Amniotic epithelial cell (primary cell): ENCODE results near the gene ZFYVE26.
"Not testable (repeated sequence)": the region's sequence is repeated elsewhere in the genome, so short reads cannot be mapped to it uniquely, and the experiment has no call there.

Experiments
- DNase-seq: peaks from one replicate; pipeline ENCODE4 v3.0.0-alpha.2; 2010; ENCODE audit warnings: low read depth

ZFYVE26 gene

DNA sequence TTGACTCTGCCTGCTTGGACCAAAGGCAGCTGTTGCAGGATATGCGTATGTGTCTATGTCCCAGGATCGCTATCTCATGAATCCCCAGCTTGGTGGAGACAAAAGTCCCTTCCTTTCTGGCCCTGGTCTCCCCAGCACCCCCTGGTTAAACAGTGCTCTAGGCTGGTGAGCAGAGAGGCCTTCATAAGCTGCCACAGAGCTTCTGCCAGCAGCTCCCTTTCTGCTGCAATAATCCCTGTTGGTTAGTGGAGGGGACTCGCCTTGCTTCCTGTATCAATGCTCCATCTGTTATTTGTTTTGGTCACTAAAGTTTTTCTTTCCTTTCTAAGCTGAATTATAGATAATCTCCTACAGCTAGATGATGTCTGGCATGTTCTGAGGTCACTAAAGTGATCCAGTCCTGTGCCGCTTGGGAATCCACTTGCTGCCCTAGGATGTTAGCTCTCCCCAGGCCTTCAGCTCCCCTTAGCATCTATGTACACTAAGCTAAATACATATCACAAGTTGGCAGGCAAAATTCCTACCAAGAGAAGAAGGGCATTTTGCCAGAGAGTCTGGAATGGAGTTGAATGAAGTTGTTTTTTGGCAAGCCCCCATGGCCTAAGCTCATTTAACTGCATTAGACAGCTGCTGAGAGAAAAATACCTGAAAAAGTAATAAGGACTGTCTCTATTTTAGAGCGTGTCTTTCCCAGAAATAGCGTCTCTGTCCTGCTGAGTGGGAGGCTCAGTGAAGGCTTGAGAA lies 66.9 kb downstream of the ZFYVE26 start:
- no peak for DNase-seq

DNA sequence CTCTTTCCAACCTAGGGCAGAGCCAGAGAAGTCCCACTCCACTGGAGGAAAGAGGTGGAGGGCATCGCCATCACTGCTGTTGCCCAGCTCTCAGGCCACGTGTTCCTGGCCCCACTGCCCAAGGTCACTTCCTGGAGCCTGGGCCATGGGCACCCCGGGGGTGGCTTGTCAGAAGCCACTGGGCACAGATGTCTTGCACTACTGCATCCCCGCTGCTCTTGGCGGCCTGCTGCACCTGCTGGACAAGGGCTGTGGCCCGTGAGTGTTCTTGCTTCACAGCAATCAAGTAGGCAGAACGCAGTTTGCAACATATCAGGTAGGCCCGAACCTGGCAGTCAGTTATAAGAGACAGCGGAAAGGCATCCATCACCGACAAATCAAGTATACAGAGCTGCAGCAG lies 68.1 kb downstream of the ZFYVE26 start:
- no peak for DNase-seq

DNA sequence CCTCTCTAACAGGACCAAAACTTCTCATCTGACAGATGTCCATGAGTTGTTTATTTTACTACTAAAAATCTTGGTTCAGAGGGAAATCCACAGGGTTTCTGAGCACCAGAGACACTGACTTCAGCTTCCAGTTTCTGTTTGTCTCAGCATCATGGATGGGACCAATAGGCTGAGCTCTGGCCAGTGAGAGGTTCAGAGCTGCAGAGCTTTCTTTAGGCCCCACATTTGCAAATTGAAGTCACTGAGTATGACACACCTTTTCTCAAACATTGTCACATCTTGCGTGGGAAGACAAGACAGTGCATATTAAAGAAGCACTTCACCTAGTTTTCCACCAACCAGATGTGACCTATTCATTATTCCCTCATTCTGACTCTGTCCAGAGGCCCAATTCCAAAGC lies 69.5 kb downstream of the ZFYVE26 start:
- no peak for DNase-seq

DNA sequence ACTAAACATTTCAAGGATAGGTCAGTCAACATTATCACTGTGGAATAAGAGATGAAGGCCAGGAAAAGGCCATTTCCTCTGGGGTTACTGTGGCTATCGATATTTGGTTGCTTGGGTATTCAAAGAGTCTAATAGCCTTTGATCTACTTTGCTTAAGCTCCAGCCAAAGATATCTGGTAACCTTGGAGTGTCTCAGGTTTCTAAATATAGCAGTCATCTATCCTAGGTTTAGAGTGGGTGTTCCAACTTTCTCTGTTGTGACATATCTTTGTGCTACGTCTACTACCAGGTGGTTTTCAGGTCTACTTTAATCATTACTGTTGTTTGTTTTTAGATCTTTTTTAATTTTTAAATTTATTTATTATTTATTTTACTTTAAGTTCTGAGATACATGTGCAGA lies 72.3 kb downstream of the ZFYVE26 start:
- DNase-seq: no peak

DNA sequence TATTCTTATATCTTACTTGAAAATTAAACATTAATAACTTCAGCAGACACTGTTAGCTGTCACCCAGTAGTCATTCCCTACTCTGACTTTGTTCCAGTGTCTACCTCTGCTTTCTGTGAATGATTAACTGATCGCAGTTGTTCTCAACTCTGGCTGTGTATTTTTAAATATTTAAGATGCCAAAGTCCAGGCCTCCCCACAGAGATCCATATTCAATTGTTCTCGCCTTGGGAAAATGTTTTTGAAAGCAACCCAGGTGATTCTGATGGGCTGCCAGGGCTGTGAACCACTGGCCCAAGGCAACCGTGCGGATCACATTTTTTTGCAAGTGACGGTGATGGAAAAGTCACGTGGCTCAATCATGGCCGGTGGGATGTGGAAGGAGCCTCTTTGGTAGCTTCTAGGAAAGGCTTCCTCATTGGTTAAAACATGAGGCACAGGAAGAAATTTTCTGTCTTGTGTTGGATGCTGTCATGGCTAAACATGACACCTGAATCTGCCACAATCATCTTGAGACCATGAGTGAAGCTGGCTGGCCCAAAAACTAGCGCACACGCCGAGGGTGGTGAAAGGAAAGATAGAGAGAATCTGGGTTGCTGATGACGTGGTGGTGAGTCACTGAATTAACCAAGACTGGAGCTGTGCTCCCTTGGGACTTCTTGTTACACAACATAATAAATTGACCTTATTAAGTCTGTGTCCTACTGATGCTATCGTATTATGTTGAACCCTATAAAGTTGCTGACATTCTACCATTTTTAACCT lies 77.5 kb downstream of the ZFYVE26 start:
- peak; percentile 94 for DNase-seq

DNA sequence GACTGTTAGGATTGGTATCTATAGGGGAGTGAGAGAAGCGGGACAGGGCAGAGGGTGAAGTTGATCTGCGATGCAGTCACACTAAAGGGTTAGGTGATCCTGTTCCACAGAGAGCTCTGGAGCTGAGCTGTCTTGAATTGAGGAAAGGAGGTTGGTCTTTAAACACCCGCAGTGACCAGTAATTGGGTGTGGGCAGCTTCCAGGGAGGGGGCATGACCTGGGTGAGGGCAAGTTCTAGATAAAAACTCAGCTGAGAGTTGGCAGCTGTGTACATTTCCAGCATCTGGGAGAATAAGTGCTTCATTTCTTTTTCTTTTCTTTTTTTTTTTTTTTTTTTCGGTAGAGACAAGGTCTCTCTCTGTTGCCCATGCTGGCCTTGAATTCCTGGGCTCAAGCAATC lies 79.6 kb downstream of the ZFYVE26 start:
- no peak for DNase-seq

DNA sequence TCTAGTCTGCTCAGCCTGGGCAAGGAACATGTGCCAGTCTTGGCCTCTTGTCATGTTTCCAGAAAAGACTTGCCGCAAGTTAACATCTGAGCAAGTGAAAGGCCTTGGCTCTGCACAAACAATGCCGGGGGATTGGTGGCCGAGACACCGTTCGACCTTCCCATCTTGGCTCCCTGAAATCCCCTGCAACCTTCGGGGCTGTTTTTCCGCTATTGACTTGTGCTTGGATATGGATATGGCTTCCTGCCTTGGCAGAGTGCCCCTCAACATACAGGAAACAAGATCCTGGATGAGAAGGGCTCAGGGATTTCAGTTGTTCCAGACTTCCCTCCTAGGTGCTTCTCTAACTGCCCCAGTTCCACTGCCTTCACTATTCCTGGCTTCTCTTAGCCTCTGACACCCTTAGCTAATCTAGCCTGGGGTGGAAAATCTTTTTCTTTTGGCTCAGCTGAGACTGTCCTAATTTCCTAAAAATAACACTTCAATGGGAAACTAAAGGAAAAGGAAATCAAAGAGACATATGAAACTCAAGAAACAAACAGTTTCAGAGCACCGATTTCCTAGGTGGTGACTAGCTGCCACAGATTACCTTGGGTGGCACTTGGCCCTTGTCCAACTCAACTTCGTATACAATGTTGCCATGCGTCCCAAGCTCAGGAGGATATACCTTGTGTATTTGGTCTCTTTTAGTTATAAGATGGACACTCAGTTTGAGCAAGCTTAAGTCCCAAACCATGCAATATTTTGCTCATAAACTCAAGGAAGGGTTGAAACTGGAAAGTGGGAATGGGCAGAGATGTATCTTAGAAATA lies 80.8 kb downstream of the ZFYVE26 start:
- DNase-seq: no peak

DNA sequence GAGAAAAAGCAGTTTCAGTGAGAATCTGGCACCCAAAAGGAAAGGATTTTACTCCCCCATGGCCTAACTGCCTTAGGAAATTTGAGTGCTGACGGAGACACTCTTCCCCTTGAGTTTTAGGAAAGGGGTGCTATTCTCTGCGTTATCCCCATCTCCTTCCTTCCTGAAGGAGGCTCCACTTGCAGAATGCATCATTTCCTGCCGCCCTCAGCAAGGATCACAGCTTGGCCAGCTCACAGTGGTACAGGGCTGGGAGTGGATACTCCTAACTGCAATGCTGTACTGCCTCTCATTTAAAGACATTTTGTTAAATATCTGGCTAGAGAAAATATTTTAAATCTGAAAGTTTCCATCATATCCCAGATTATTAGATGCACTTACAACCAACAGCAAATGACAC lies 81.7 kb downstream of the ZFYVE26 start:
- no peak for DNase-seq

DNA sequence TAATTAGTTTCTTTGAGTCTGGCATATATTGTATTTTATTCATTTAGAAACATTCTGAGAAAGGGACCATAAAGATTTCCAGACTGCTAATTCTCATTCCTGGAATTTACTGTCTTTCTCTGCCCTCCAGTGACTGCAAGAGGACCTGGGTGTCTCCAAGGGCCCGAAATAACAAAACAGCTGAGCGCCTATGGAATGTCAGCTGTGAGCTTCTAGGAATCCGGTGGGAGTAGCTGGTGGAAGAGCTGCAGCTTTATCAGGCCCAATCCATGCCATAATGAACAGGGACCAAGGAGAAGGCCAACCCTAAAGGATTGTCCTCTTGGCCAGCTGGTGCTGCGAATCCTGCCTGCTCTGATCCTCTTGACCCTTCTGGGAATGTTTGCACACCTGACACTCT lies 82.8 kb downstream of the ZFYVE26 start:
- DNase-seq: no peak

DNA sequence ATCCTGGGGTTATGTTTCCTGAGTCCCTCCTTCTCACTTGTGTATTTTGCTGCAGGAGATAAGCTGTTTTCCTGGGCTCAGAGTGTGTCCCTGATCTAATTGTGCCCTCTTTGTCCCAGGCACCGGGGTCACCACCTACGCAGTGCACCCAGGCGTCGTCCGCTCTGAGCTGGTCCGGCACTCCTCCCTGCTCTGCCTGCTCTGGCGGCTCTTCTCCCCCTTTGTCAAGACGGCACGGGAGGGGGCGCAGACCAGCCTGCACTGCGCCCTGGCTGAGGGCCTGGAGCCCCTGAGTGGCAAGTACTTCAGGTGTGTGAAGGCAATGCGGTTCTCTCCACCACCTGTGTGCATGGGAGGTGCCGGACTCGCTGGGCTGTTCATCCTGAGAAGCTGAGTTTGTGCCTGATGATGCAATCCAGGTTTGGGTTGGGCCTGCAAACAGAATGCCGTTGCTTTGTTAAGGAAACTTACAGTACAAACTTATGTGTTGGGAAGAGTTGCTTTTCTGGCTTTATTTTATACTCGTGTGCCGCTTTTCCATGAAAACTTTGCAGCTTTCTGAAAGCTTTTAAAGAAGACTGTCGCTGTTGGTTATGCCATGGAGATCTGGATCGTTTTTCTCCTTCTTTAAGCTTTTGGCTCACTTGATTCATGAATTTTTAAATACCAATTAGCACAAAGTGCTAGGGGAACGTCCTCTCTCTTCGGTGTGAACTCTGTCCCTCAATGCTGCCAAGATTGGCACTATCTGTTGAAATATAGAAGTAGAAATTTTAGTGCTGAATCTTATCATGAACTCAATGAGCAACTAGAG lies 87.1 kb downstream of the ZFYVE26 start:
- DNase-seq: peak; percentile 16

DNA sequence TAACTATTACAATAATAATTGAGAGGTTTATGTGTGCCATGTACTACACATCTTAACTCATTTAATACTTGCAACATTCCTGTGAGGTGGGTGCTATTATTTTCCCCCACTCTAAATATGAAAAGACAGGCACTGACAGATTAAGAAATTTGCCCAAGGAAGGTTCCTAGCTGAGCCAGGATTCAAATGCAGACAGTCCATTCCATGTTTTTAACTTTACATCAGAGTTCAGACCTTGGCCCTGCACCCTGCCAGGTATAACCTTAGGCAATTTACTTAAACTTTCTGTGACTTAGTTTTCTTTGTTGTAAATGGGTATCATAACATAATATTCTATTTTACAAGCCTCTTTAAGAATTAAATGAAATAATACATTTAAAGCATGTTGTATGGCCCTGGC lies 88.1 kb downstream of the ZFYVE26 start:
- no peak for DNase-seq

DNA sequence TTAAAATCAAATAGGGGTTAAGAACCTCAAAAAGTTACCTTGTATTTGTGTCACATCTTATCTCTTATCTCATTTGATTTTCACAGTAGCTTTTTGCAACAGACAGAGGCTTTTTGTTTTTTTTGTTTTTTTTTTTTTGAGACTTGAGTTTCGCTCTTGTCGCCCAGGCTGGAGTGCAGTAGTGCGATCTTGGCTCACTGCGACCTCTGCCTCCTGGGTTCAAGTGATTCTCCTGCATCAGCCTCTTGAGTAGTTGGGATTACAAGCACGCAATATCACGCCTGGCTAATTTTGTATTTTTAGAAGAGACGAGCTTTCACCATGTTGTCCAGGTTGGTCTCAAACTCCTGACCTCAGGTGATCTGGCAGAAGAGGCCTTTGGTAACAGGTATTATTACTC lies 89.0 kb downstream of the ZFYVE26 start:
- no peak for DNase-seq

DNA sequence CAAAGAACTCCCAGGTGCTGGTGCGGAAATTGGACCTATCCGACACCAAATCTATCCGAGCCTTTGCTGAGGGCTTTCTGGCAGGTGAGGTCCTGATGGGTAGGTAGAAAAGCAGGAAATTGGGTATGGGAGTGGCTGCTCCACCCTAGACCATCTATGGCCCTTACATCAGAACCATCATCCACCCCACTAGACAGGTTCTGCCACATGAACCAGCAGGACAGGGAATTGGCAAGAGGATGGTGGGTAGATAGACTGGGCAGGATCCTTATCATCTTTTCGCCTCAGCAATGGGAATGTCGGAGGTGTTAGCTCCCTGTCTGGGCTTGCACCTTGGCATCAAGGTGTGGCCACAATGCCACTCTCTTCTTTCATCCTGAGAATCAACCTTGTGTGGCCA lies 91.2 kb downstream of the ZFYVE26 start:
- DNase-seq: no peak

DNA sequence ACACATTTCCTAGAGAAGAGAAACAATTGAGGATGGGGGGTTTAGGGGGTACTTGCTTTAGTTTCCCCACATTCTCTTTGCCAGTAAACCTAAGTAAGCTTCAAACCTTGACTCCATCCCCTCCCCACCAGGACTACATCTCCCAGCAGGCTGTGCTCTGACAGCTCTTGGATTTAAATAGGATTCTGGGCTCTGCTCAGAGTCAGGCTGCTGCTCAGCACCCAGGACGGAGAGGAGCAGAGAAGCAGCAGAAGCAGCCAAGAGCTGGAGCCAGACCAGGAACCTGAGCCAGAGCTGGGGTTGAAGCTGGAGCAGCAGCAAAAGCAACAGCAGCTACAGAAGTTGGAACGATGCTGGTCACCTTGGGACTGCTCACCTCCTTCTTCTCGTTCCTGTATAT lies 94.1 kb downstream of the ZFYVE26 start:
- peak; percentile 51 for DNase-seq

DNA sequence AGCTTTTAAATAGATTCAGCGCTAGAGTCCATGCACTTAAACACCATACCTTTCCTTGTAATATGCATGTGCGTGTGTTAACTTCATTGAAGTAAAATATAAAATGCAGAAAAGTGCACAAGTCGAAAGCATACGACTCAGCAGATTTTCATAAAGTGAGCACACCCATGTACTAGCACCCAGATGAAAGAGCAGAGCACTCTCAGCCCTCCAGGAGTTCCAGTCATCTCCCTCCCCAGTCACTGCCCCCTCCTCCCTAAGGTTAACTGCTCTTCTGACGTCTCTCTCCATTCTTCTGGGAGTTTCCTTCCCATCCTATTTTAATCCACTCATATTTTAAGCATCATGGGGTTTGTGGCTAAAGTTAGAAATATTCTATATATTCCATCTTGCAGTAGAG lies 94.5 kb downstream of the ZFYVE26 start:
- no peak for DNase-seq

DNA sequence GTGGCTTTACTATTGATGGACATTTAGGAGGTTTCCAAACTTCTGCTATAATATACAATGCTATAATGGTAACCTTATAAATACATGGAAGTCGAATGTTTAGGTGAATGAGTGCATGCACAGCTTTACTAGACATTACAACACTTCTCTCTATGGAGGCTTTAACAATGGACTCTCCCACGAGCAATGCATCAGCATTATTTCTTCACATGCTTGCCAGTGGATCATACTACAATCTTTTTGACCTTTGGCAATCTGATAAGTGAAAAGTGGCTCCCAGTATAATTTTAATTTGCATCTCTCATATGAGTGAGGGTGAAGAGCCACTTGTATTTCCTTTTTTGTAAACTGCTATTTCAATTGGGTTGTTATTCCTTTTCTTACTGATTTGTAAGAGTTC lies 96.5 kb downstream of the ZFYVE26 start:
- peak; percentile 56 for DNase-seq

DNA sequence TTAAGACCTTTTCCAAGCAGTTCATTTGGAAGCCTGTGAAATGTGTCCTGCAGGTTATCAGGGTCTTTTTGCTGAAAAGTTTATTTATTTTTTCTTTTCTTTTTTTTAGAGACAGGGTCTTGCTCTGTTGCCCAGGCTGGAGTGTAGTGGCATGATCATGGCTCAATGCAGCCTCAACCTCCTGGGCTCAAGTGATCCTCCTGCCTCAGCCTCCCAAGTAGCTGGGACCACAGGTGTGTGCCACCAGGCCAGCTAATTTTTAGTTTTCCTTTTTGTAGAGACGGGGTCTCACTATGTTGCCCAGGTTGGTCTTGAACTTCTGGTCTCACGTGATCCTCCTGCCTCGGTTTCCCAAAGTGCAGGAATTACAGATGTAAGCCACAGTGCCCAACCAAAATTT lies 97.0 kb downstream of the ZFYVE26 start:
- DNase-seq: not testable (repeated sequence)

DNA sequence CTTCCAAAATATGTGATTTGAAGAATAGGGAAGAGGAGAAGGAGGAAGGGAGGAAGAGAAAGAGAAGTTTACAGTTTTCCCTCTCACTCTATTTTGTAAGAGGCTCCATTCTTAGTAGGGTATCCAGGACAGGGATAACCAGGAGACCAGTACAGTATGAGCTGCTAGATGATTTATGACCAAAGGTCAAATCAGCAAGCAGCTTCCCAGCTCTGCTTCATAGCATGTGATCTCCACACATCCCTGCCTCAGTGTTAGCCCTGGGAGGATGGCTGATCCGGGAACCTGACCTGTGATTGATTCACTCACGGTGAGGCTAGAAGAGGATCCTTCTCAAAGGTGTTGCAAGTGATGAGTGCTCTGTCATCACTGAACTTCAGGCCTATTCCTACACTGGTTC lies 98.1 kb downstream of the ZFYVE26 start:
- DNase-seq: peak; percentile 13

DNA sequence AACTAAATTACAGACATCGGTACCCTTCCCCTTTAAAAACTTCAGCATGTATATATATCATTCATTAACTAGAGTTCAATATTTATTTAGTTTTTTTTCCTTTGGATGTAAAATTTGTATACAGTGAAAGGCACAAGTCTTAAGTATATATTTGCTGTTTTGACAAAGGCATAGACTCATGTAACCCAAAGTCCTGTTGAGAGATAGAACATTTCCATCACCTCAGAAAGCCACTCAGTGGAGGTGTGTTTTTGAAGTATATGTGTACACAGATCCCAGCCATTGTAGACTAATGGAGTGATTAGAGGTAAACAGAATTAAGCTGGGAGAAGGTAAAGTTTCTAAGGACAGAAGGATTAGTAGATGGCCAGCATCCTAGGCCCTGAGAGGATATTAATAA lies 99.3 kb downstream of the ZFYVE26 start:
- DNase-seq: no peak

DNA sequence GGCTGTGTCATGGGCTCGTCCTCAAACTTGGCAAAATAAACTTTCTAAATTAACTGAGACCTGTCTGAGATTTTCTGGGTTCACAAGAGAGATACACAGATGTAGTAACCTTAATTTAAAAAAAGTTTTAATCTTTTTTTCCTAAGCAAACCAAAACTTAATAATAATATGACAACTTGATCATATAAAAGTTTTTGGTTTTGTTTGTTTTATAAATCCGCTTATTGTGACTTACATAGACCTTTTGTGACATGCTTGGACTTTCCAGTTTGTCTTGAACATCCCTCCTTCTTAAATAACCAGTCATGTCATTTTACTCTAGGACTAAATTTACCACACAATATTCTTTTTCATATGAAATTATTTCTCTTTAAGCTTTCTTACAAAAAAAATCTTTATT lies 106.2 kb downstream of the ZFYVE26 start:
- DNase-seq: no peak

DNA sequence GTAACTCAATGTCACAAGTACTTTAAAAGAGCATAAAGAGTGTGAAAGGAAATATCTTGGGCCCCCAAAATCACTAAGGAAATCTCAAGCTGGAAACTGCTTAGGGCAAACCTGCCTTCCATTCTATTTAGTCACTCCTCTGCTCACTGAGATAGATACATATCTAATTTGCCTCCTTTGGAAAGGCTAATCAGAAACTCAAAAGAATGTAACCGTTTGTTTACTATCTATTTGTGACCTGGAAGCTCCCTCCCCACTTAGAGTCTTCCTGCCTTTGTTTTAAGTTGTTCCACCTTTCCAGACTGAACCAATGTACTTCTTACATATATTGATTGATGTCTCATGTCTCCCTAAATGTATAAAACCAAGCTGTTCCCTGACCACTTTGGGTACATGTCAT lies 106.6 kb downstream of the ZFYVE26 start:
- DNase-seq: not testable (repeated sequence)

DNA sequence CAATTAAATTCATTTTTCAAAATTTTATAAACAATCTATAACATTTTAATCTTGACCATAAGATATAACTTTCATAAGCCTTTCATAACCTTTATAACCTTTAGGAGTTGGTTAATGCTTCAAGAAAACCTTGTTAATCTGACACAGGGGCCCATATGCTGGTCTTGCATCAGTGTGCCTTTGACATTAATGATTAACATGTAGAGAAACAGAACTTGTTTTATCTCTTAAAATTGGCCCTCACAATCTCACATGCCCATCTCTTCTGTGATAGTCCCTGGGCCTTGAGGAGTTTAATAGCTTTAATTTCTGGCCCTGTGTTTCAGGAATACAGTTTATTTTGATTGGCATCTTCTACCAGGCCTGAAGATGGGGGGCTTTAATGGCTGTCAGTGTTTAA lies 107.0 kb downstream of the ZFYVE26 start:
- not testable (repeated sequence) for DNase-seq
